ENCODE measurements around the gene ZBTB46. TPM values are rescaled to one million over a fixed set of nuclear protein-coding genes. Genes with fewer than 3 reads are reported as not detected.

ZBTB46 gene
- total RNA-seq, 1 experiment from 2014 or later, result 18.9 TPM

DNA sequence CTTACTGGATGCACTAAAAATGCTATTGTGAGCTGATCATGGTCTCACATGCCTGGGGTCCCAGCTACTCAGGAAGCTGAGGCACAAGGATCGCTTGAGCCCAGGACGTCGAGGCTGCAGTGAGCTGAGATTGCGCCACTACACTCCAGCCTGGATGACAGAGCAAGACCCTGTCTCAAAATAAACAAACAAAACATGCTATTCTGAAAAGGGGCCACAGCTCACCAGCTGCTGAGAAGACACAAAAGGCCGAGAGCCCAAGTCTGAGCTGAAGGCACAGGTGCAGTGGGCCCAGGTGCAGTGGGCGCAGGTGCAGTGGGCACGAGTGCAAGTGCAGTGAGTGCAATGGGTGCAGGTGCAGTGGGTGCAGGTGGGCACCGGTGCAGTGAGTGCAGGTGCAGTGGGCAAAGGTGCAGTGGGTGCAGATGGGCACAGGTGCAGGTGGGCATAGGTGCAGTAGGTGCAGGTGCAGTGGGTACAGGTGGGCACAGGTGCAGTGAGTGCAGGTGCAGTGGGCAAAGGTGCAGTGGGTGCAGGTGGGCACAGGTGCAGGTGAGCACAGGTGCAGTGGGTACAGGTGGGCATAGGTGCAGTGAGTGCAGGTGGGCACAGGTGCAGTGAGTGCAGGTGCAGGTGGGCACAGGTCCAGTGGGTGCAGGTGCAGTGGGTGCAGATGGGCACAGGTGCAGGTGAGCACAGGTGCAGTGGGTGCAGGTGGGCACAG, 16.0 kb downstream of the ZBTB46 start (continued):
- TF ChIP-seq, protein P1, sequence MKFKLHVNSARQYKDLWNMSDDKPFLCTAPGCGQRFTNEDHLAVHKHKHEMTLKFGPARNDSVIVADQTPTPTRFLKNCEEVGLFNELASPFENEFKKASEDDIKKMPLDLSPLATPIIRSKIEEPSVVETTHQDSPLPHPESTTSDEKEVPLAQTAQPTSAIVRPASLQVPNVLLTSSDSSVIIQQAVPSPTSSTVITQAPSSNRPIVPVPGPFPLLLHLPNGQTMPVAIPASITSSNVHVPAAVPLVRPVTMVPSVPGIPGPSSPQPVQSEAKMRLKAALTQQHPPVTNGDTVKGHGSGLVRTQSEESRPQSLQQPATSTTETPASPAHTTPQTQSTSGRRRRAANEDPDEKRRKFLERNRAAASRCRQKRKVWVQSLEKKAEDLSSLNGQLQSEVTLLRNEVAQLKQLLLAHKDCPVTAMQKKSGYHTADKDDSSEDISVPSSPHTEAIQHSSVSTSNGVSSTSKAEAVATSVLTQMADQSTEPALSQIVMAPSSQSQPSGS (CRISPR knock-in tag; IDR thresholded peaks at IDR 0.05; ENCODE audit: borderline replicate concordance, low read depth), result no peak
- TF ChIP-seq, protein P2, sequence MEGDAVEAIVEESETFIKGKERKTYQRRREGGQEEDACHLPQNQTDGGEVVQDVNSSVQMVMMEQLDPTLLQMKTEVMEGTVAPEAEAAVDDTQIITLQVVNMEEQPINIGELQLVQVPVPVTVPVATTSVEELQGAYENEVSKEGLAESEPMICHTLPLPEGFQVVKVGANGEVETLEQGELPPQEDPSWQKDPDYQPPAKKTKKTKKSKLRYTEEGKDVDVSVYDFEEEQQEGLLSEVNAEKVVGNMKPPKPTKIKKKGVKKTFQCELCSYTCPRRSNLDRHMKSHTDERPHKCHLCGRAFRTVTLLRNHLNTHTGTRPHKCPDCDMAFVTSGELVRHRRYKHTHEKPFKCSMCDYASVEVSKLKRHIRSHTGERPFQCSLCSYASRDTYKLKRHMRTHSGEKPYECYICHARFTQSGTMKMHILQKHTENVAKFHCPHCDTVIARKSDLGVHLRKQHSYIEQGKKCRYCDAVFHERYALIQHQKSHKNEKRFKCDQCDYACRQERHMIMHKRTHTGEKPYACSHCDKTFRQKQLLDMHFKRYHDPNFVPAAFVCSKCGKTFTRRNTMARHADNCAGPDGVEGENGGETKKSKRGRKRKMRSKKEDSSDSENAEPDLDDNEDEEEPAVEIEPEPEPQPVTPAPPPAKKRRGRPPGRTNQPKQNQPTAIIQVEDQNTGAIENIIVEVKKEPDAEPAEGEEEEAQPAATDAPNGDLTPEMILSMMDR (IDR thresholded peaks at IDR 0.05), result no peak
- 0 out of 2 replicates have a peak, but pooled peaks have one; percentile 30 for TF ChIP-seq NR2C2 (CRISPR knock-in tag; IDR thresholded peaks at IDR 0.05)
- no peak for TF ChIP-seq USF1 (CRISPR knock-in tag; IDR thresholded peaks at IDR 0.05)
- no peak for TF ChIP-seq AR (CRISPR knock-in tag; IDR thresholded peaks at IDR 0.05)
- TF ChIP-seq SMAD4 (CRISPR knock-in tag; IDR thresholded peaks at IDR 0.05), result no peak
- TF ChIP-seq ZNF423 (CRISPR knock-in tag; IDR thresholded peaks at IDR 0.05), result no peak
- TF ChIP-seq, protein P3, sequence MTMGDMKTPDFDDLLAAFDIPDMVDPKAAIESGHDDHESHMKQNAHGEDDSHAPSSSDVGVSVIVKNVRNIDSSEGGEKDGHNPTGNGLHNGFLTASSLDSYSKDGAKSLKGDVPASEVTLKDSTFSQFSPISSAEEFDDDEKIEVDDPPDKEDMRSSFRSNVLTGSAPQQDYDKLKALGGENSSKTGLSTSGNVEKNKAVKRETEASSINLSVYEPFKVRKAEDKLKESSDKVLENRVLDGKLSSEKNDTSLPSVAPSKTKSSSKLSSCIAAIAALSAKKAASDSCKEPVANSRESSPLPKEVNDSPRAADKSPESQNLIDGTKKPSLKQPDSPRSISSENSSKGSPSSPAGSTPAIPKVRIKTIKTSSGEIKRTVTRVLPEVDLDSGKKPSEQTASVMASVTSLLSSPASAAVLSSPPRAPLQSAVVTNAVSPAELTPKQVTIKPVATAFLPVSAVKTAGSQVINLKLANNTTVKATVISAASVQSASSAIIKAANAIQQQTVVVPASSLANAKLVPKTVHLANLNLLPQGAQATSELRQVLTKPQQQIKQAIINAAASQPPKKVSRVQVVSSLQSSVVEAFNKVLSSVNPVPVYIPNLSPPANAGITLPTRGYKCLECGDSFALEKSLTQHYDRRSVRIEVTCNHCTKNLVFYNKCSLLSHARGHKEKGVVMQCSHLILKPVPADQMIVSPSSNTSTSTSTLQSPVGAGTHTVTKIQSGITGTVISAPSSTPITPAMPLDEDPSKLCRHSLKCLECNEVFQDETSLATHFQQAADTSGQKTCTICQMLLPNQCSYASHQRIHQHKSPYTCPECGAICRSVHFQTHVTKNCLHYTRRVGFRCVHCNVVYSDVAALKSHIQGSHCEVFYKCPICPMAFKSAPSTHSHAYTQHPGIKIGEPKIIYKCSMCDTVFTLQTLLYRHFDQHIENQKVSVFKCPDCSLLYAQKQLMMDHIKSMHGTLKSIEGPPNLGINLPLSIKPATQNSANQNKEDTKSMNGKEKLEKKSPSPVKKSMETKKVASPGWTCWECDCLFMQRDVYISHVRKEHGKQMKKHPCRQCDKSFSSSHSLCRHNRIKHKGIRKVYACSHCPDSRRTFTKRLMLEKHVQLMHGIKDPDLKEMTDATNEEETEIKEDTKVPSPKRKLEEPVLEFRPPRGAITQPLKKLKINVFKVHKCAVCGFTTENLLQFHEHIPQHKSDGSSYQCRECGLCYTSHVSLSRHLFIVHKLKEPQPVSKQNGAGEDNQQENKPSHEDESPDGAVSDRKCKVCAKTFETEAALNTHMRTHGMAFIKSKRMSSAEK (CRISPR knock-in tag; IDR thresholded peaks at IDR 0.05; ENCODE audit: borderline replicate concordance), result no peak
- TF ChIP-seq PRDM15 (CRISPR knock-in tag; IDR thresholded peaks at IDR 0.05), result 0 out of 2 replicates have a peak, but pooled peaks have one; percentile 8
- TF ChIP-seq NFATC4 (CRISPR knock-in tag; IDR thresholded peaks at IDR 0.05), result no peak
- TF ChIP-seq ATF3 (CRISPR knock-in tag; conservative IDR thresholded peaks at IDR 0.05), result no peak
- no peak for TF ChIP-seq ELF4 (CRISPR knock-in tag; IDR thresholded peaks at IDR 0.05; ENCODE audit: low read depth)
- no peak for TF ChIP-seq HMGA2 (CRISPR knock-in tag; IDR thresholded peaks at IDR 0.05)
